ENCODE data around the gene PCSK7.

The PCSK7 gene

GRCh38 chr11:117197516-117198456, 34.1 kb downstream of the PCSK7 start:
- DNase-seq, result no peak

GRCh38 chr11:117197006-117197405, 34.9 kb downstream of the PCSK7 start:
- DNase-seq, result no peak

GRCh38 chr11:117195761-117196160, 36.1 kb downstream of the PCSK7 start:
- no peak for DNase-seq

- DNase-seq, result no peak
Observed at GRCh38 chr11:117195258-117195657, 36.6 kb downstream of the PCSK7 start.

GRCh38 chr11:117194267-117194666, 37.6 kb downstream of the PCSK7 start:
- no peak for DNase-seq

- no peak for DNase-seq
Observed at GRCh38 chr11:117193130-117194020, 38.5 kb downstream of the PCSK7 start.

- DNase-seq, result no peak
Observed at GRCh38 chr11:117192401-117192875, 39.4 kb downstream of the PCSK7 start.

- DNase-seq, result no peak
Observed at GRCh38 chr11:117191680-117192400, 40.0 kb downstream of the PCSK7 start.

- no peak for DNase-seq
Observed at GRCh38 chr11:117189941-117190544, 41.8 kb downstream of the PCSK7 start.

- no peak for DNase-seq
Observed at GRCh38 chr11:117189191-117189940, 42.5 kb downstream of the PCSK7 start.

- DNase-seq, result no peak
Observed at GRCh38 chr11:117188620-117189081, 43.2 kb downstream of the PCSK7 start.

- DNase-seq, result no peak
Observed at GRCh38 chr11:117187799-117188481, 43.9 kb downstream of the PCSK7 start.

- DNase-seq, result no peak
Observed at GRCh38 chr11:117187428-117187798, 44.5 kb downstream of the PCSK7 start.

GRCh38 chr11:117187007-117187406, 44.9 kb downstream of the PCSK7 start:
- peak; percentile 5 for DNase-seq

- DNase-seq, result peak; percentile 5
Observed at GRCh38 chr11:117186431-117186761, 45.5 kb downstream of the PCSK7 start.

GRCh38 chr11:117185736-117186430, 46.0 kb downstream of the PCSK7 start:
- peak; percentile 2 for DNase-seq

GRCh38 chr11:117183724-117184349, 48.0 kb downstream of the PCSK7 start:
- peak; percentile 4 for DNase-seq

- peak; percentile 11 for DNase-seq
Observed at GRCh38 chr11:117183178-117183577, 48.7 kb downstream of the PCSK7 start.

GRCh38 chr11:117182551-117182935, 49.3 kb downstream of the PCSK7 start:
- DNase-seq, result no peak
